Testis (tissue), 2 donors: Measurements from ENCODE around the gene NHLRC2.
"Not testable (repeated sequence)": the region's sequence is repeated elsewhere in the genome, so short reads cannot be mapped to it uniquely, and the experiment has no call there.

ENCODE experiments used
- POLR2A ChIP-seq: fragments of 450-650 bp; IDR thresholded peaks from one replicate; pipeline ENCODE4 v1.6.1; 2017; ENCODE audit warnings: antibody characterized with exemption, mild to moderate bottlenecking, moderate library complexity
- TF ChIP-seq, protein P1 (sequence below), 3 experiments: fragments of 450-650 bp in 2 of 3; fragments of 200-600 bp in 1 of 3; sonication (generic) in 1 of 3; IDR thresholded peaks; one replicate each; pipeline ENCODE4 v1.5.1; 2016 to 2019; ENCODE audit warnings: antibody characterized with exemption in 3 of 3, mild to moderate bottlenecking in 2 of 3, moderate library complexity in 1 of 3

GRCh38 chr10:113814700-113815099, 39.8 kb upstream of the NHLRC2 start:
- TF ChIP-seq, protein P1, sequence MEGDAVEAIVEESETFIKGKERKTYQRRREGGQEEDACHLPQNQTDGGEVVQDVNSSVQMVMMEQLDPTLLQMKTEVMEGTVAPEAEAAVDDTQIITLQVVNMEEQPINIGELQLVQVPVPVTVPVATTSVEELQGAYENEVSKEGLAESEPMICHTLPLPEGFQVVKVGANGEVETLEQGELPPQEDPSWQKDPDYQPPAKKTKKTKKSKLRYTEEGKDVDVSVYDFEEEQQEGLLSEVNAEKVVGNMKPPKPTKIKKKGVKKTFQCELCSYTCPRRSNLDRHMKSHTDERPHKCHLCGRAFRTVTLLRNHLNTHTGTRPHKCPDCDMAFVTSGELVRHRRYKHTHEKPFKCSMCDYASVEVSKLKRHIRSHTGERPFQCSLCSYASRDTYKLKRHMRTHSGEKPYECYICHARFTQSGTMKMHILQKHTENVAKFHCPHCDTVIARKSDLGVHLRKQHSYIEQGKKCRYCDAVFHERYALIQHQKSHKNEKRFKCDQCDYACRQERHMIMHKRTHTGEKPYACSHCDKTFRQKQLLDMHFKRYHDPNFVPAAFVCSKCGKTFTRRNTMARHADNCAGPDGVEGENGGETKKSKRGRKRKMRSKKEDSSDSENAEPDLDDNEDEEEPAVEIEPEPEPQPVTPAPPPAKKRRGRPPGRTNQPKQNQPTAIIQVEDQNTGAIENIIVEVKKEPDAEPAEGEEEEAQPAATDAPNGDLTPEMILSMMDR (IDR thresholded peaks at IDR 0.05): not testable (repeated sequence)
- TF ChIP-seq POLR2A: not testable (repeated sequence)
